ENCODE measurements around the gene RHEBL1.

Gene RHEBL1

DNA sequence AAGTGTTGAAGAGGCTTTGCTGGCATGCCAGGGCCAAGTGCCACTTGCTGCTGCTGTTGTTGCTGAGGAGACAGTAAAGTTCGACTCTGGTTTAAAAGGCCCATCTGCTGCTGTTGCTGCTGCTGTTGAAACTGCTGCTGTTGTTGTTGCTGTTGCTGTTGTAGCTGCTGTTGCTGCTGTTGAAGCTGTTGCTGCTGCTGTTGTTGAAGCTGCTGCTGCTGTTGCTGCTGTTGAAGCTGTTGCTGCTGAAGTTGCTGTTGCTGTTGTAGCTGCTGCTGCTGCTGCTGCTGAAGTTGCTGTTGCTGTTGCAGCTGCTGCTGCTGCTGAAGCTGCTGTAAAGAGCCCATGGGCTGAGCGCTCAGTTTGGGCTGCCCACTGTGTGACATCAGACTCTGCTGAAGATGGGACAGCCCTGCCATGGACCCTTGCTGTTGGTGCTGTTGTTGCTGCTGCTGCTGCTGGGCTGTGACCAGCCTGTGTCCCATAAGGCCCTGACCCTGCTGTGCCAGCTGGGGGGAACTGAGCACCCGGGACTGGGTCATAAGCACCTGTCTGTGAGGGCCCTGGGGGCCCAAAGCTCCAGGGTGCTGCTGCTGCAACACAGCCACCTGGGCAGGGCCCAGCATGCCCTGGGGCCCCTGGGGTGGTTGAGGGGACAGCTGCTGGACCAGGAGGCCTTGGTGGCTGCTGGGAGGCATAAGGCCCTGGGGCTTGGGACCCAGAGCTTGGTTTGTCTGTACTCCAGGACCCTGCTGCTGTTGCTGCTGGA is 36.9 kb downstream of the RHEBL1 start:
- Histone ChIP-seq H3K4me1 (ENCODE audit: control insufficient read depth, insufficient read depth, low read length) (no peaks in the 10 kb centered on the region), H3K9me3 (ENCODE audit: control insufficient read depth, insufficient read depth, low read length) (no peaks in the 10 kb centered on the region), H3K9ac (ENCODE audit: low read depth, low read length) (no peak overlapping the region), H3K4me3 (ENCODE audit: low read depth, low read length) (no peak overlapping the region), H3K27ac (ENCODE audit: low read depth, low read length) (no peak overlapping the region), H3K36me3 (ENCODE audit: control insufficient read depth, insufficient read depth, low read length) (peaks cover 96% of the 10 kb centered on the region), H3K27me3 (ENCODE audit: control insufficient read depth, insufficient read depth, low read length) (no peaks in the 10 kb centered on the region)

DNA sequence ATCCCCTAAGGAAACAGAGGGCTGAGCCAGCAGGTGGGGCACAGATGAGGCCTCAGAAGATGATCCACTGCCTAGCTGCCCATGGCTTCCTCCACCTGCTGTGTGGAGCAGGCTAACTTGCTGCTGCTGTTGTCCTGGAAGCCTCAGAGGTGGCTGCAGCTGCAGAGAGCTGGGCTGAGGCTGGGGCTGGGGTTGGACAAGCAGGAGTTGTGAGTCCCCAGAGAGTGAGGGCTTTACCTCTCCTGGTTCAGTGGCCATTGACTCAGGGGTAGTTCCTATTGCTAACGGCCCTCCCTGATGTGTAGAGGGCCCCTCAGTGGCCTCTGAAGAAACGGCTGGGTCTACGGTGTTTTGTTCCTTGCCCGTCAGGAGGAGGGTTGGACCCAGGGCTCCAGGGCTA is 37.5 kb downstream of the RHEBL1 start:
- no peaks in the 10 kb centered on the region for H3K27me3 ChIP-seq (ENCODE audit: control insufficient read depth, insufficient read depth, low read length)
- no peak overlapping the region for H3K9ac ChIP-seq (ENCODE audit: low read depth, low read length)
- no peaks in the 10 kb centered on the region for H3K9me3 ChIP-seq (ENCODE audit: control insufficient read depth, insufficient read depth, low read length)
- no peak overlapping the region for H3K4me3 ChIP-seq (ENCODE audit: low read depth, low read length)
- H3K36me3 ChIP-seq (ENCODE audit: control insufficient read depth, insufficient read depth, low read length), result peaks cover 96% of the 10 kb centered on the region
- H3K27ac ChIP-seq (ENCODE audit: low read depth, low read length), result no peak overlapping the region
- H3K4me1 ChIP-seq (ENCODE audit: control insufficient read depth, insufficient read depth, low read length), result no peaks in the 10 kb centered on the region

DNA sequence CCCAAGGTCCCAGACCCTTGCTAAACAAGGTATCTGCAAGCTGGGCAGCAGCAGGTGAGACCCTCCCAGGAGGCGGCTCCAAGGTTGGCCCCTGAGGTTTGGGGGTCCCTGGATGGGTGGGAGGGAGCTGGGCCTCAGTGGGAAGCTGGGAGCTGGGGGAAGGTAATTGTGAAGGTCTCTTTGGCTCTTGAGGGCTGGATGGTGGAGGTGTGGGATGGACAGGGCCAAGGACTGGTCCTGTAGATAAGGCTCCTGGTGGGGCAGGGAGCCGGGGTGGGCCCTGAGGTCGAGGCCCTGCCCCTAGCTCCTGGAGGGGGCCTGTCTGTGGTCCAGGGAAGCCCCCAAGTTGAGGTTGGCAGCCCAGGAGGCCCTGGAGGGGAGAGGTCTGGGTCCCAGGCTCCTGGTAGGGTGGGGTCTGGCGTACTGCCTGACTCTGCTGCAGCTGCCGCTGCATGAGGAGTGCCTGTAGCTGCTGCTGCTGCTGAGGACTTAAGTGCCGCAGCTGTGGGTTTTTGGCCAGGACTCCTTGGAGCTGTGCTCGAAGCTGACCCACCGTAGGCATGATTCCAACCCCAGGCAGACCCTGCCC is 38.1 kb downstream of the RHEBL1 start:
- no peak overlapping the region for H3K4me3 ChIP-seq (ENCODE audit: low read depth, low read length)
- no peaks in the 10 kb centered on the region for H3K27me3 ChIP-seq (ENCODE audit: control insufficient read depth, insufficient read depth, low read length)
- H3K9ac ChIP-seq (ENCODE audit: low read depth, low read length), result no peak overlapping the region
- no peak overlapping the region for H3K27ac ChIP-seq (ENCODE audit: low read depth, low read length)
- H3K4me1 ChIP-seq (ENCODE audit: control insufficient read depth, insufficient read depth, low read length), result no peaks in the 10 kb centered on the region
- no peaks in the 10 kb centered on the region for H3K9me3 ChIP-seq (ENCODE audit: control insufficient read depth, insufficient read depth, low read length)
- H3K36me3 ChIP-seq (ENCODE audit: control insufficient read depth, insufficient read depth, low read length), result peaks cover 95% of the 10 kb centered on the region

DNA sequence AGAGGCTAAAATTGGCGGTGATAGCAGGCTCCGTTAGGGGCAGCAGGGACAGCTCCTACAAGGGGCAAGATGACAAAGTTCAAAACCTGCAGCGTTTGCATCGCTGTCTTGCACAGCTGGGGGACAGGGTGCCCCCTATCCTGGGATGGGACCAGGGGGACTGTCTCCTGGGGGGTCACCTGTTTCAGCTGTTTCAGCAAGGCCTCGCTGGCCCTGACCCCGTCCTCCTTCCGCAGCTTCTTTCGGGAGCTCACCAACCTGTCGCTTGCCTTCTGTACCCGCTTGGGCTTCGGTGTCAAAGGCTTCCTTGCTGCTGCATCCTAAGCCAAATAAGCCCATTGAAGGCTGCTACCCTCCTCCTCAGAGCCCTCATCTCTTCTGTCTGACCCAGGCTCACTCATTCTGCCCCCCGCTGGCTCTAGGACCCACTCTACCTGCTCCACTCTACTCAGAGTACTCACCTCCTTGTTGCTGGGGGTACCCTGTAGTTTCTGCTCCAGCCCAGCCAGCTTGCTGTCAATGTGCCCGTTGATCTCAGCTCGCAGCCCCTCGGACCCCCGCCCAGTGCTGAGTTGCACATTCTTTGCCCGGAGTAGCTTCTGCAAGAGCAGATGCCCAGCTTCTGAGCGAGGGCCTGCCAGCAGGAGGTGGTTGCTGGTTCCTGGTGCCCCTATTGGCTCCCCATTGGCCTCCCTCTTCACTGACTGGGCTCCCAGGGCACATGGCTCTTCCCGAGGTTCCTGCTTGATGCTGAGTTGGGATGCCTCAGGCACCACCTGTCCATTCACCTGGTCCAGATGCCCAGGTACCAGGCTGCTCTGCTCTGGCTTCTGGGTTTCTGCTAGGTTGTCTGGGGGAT is 38.8 kb downstream of the RHEBL1 start:
- no peaks in the 10 kb centered on the region for H3K27me3 ChIP-seq (ENCODE audit: control insufficient read depth, insufficient read depth, low read length)
- no peak overlapping the region for H3K4me3 ChIP-seq (ENCODE audit: low read depth, low read length)
- H3K9ac ChIP-seq (ENCODE audit: low read depth, low read length), result no peak overlapping the region
- H3K9me3 ChIP-seq (ENCODE audit: control insufficient read depth, insufficient read depth, low read length), result no peaks in the 10 kb centered on the region
- no peaks in the 10 kb centered on the region for H3K4me1 ChIP-seq (ENCODE audit: control insufficient read depth, insufficient read depth, low read length)
- H3K36me3 ChIP-seq (ENCODE audit: control insufficient read depth, insufficient read depth, low read length), result peaks cover 97% of the 10 kb centered on the region
- no peak overlapping the region for H3K27ac ChIP-seq (ENCODE audit: low read depth, low read length)

DNA sequence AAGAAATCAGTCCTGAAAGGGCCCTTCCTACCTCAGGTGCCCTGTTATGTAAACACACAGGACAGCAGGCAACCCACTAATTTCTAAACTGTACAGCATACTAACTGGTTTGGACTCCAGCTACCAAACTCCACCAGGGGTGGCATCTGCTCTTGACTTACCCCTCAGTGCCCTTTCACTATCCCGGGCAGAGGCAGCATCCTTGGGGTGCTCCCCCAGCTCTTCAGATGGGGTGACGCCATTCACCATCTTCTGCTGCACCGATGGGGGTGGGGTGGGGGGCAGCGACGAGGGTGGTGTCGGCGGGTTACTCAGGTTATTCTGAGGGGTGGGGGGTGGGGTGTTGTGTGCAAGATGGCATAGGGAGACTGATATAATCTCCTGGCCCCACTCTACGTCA is 39.7 kb downstream of the RHEBL1 start:
- no peak overlapping the region for H3K27ac ChIP-seq (ENCODE audit: low read depth, low read length)
- H3K9ac ChIP-seq (ENCODE audit: low read depth, low read length), result no peak overlapping the region
- H3K36me3 ChIP-seq (ENCODE audit: control insufficient read depth, insufficient read depth, low read length), result peaks cover 99% of the 10 kb centered on the region

DNA sequence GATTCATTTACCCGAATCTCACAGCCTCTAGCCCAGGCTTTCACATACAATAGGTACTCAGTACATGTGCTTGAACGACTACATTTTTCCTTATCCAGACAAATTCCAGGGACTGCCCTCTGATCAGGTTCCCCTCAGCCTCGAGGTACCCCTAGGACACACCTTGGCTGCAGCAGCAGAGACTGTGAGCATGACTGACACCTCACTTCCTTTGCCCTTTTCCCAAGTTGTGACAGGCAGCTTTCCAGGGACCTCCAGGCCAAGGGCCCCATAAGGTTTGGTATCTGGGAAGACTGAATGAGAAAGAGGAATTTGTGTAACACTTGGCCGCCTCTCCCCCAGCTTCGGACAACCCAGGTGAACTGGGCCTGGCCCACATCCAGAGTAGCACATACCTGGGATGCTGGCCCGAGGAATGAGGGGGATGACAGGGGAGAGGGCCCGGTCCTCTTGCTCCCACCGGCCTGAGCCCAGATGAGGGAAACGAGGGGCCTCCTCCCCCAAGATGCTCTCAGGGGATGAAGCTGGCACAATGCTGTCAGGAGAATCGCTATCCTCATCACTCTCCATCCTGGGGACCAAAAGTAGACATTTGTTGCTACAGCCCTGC is 41.0 kb downstream of the RHEBL1 start:
- H3K27ac ChIP-seq (ENCODE audit: low read depth, low read length), result no peak overlapping the region
- no peaks in the 10 kb centered on the region for H3K27me3 ChIP-seq (ENCODE audit: control insufficient read depth, insufficient read depth, low read length)
- no peaks in the 10 kb centered on the region for H3K4me1 ChIP-seq (ENCODE audit: control insufficient read depth, insufficient read depth, low read length)
- H3K9ac ChIP-seq (ENCODE audit: low read depth, low read length), result no peak overlapping the region
- H3K36me3 ChIP-seq (ENCODE audit: control insufficient read depth, insufficient read depth, low read length), result peaks cover 99% of the 10 kb centered on the region
- H3K4me3 ChIP-seq (ENCODE audit: low read depth, low read length), result no peak overlapping the region
- H3K9me3 ChIP-seq (ENCODE audit: control insufficient read depth, insufficient read depth, low read length), result no peaks in the 10 kb centered on the region

More for the DNA sequence above, 39.7 kb downstream of the RHEBL1 start:
- Histone ChIP-seq H3K9me3 (ENCODE audit: control insufficient read depth, insufficient read depth, low read length) (no peaks in the 10 kb centered on the region), H3K27me3 (ENCODE audit: control insufficient read depth, insufficient read depth, low read length) (no peaks in the 10 kb centered on the region), H3K4me3 (ENCODE audit: low read depth, low read length) (no peak overlapping the region), H3K4me1 (ENCODE audit: control insufficient read depth, insufficient read depth, low read length) (no peaks in the 10 kb centered on the region)

DNA sequence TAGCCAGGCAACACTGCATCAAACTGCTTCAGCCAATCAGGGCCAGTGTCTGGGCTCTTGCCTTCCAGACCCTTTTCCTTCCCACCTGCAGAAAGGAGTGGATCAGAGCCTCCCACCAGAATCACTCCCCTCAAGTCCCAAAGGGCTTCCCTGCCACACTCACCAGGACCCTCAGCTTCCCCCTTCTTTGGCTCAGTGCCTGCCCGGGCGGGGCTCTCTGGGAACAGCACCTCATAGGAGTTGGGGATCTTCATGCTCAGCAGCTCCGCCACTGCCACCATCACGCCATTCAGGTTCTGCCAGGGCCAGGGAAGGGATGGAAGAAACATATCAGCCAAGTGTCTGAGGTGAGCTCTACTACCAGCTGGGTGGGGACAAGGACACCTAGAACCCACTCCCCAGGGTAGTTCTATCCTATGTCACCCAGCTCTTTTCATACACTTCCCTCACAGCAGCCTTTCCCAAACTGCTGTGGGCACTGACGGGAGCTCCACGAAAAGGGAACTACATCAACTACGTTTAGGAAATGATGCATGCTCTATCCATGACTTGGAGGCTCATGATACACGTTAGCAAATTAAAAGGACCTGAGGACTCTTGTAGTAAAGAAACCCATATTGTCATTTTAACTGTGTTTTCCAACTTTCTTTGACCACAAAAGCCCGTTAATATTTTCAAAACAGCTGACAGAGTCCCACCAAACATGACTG is 41.8 kb downstream of the RHEBL1 start:
- no peak overlapping the region for H3K9ac ChIP-seq (ENCODE audit: low read depth, low read length)
- peaks cover 98% of the 10 kb centered on the region for H3K36me3 ChIP-seq (ENCODE audit: control insufficient read depth, insufficient read depth, low read length)
- H3K27ac ChIP-seq (ENCODE audit: low read depth, low read length), result no peak overlapping the region
- H3K9me3 ChIP-seq (ENCODE audit: control insufficient read depth, insufficient read depth, low read length), result no peaks in the 10 kb centered on the region
- H3K4me3 ChIP-seq (ENCODE audit: low read depth, low read length), result no peak overlapping the region
- H3K27me3 ChIP-seq (ENCODE audit: control insufficient read depth, insufficient read depth, low read length), result no peaks in the 10 kb centered on the region
- no peaks in the 10 kb centered on the region for H3K4me1 ChIP-seq (ENCODE audit: control insufficient read depth, insufficient read depth, low read length)

DNA sequence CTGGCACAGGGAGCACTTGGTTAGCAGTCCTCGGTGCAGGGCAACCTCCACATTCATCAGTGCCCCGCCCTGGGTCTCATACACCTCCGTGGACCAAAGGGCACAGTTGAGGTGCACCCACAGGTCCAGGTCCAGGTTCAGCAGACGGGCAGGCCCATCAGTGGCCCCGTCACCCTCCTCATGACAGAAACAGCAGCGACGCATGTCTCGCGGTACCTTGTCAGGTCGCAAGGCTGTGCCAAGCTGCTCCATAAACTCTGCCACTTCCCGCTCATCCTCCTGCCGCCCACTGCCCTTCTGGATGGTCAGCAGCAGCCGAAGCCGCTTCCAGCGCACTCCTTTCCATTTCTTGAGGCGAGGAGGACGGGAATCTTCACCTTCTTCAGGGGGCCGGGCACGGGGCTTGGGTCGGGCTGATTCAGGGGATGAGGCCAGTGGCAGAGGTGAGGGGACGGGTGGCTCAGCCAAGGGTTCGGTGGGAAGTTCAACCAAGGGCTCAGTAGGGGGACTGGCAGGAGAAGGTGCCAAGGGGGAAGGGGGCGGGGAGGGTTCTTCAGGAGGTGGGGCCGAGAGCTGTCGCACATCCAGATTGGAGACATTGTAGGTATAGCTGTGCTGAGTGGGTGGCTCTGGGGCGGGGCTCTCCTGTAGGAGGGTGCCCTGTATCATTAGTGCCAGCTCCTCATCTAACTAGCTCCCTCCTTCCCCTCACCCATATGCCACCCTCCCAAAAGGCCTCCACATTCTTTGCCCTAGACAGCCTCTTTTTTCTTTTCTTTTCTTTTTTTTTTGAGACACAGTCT is 42.9 kb downstream of the RHEBL1 start:
- Histone ChIP-seq H3K36me3 (ENCODE audit: control insufficient read depth, insufficient read depth, low read length) (peaks cover 98% of the 10 kb centered on the region), H3K27ac (ENCODE audit: low read depth, low read length) (no peak overlapping the region), H3K4me1 (ENCODE audit: control insufficient read depth, insufficient read depth, low read length) (no peaks in the 10 kb centered on the region)

DNA sequence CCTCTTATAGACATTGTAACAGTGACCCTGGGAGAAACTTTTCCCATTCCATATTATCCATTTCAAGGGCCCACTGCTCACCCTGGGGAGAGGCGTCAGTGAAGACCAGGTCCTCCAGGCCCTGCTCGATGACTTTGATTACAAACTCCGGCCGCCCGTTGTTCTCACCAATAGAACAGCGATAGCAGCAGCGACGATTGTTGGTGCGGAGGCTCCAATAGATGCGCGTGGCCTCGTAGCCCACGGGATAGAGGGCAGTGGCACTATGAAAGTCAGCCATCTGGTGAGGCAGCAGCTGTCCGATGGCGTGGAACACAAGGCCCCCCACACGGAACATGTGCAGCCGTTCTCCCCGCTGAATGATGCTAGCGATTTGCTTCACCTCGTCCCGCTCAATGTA is 43.7 kb downstream of the RHEBL1 start:
- no peaks in the 10 kb centered on the region for H3K4me1 ChIP-seq (ENCODE audit: control insufficient read depth, insufficient read depth, low read length)
- no peak overlapping the region for H3K4me3 ChIP-seq (ENCODE audit: low read depth, low read length)
- peaks cover 98% of the 10 kb centered on the region for H3K36me3 ChIP-seq (ENCODE audit: control insufficient read depth, insufficient read depth, low read length)
- H3K9ac ChIP-seq (ENCODE audit: low read depth, low read length), result no peak overlapping the region
- no peaks in the 10 kb centered on the region for H3K9me3 ChIP-seq (ENCODE audit: control insufficient read depth, insufficient read depth, low read length)
- no peaks in the 10 kb centered on the region for H3K27me3 ChIP-seq (ENCODE audit: control insufficient read depth, insufficient read depth, low read length)
- H3K27ac ChIP-seq (ENCODE audit: low read depth, low read length), result no peak overlapping the region

More for the DNA sequence above, 42.9 kb downstream of the RHEBL1 start:
- no peaks in the 10 kb centered on the region for H3K9me3 ChIP-seq (ENCODE audit: control insufficient read depth, insufficient read depth, low read length)
- H3K4me3 ChIP-seq (ENCODE audit: low read depth, low read length), result no peak overlapping the region
- H3K27me3 ChIP-seq (ENCODE audit: control insufficient read depth, insufficient read depth, low read length), result no peaks in the 10 kb centered on the region
- H3K9ac ChIP-seq (ENCODE audit: low read depth, low read length), result no peak overlapping the region

DNA sequence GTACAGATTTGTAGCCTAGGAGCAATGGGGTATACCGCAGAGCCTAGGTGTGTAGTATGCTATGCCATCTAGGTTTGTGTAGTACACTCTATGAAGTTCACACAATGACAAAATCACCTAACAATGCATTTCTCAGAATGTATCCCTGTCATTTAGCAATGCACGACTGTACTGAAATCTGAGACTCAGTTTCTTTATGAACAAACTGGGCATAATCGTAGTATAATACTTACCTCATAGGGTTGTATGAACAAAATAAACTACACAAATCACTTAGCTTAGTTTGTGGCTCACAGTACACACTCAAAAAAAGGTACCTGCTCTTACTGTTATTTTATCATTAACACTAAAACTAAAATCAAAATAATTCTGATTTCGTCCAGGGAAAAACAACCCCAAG is 44.3 kb downstream of the RHEBL1 start:
- Histone ChIP-seq H3K36me3 (ENCODE audit: control insufficient read depth, insufficient read depth, low read length) (peaks cover 92% of the 10 kb centered on the region), H3K4me3 (ENCODE audit: low read depth, low read length) (no peak overlapping the region), H3K9ac (ENCODE audit: low read depth, low read length) (no peak overlapping the region), H3K9me3 (ENCODE audit: control insufficient read depth, insufficient read depth, low read length) (no peaks in the 10 kb centered on the region), H3K4me1 (ENCODE audit: control insufficient read depth, insufficient read depth, low read length) (no peaks in the 10 kb centered on the region), H3K27me3 (ENCODE audit: control insufficient read depth, insufficient read depth, low read length) (no peaks in the 10 kb centered on the region), H3K27ac (ENCODE audit: low read depth, low read length) (no peak overlapping the region)
